Fibroblast of skin of left biceps (primary cell): ENCODE results near the gene CYFIP2.

Source experiments
- DNase-seq, 2 experiments: peaks; one replicate each; pipeline ENCODE4 v3.0.0-alpha.2; 2013; ENCODE audit warnings: low read depth in 2 of 2

Gene CYFIP2

DNA sequence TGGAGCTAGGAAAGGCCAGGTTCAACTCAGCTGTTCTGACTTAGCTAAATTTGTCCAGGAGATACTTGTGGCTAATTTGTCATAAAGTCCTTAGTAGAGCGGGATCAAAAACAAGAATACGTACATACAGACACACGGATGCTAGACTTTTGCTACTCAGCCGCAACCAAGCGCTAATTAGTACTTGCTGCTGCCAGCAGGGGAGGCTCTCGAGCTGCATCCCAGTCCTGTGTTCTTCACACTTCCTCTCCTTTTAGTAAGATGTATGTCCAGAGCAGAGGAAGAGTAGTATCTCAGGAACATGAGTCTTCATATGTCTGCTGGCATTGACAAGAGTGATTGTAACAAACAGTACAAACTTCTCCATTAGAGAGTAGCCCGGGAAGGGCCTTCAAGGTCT is 58.3 kb downstream of the CYFIP2 start:
- no peak for DNase-seq

DNA sequence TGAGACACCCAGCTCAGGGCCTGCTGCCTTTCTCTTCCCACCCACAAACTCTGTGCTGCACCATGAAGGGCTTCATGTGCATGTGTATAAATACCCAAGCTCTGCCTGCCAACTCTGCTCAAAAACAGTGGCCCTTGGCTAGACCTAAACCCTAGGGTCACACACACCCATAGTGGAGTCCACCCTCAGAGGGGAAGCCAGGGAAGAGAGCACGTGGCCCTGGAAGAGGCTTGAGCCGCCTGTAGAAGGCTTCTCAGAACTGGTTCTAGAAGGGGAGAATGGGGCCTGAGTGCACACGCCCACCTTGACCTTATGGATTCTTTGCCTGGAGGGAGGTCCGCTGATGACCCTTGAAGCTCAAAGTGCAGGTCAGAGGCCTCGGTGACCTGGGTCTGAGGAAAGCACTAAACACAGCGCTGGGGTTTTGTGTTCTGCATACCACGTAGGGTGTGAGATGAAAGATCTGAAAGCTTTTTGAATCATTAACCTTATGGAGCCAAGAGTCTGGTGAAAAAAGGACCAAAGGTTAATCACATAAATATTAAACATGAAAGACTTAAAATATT is 60.6 kb downstream of the CYFIP2 start:
- DNase-seq, result no peak

DNA sequence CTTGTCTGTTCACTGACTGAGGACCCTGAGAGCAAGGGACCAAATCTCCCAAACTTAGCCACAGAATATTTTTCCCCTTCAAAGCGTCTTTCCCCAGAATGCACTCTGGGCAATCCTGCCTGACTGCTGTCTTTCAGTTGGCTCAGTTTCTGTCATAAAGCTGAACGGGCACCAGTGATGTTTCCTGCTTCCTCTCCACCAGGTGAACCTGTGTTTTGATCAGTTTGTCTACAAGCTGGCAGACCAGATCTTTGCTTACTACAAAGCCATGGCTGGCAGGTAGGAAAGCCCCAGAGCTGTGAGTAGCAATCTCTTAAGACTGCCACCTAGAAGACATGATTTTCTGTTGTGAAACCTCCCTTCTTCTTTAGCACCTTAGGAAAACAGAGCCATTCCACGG is 61.8 kb downstream of the CYFIP2 start:
- no peak for DNase-seq

DNA sequence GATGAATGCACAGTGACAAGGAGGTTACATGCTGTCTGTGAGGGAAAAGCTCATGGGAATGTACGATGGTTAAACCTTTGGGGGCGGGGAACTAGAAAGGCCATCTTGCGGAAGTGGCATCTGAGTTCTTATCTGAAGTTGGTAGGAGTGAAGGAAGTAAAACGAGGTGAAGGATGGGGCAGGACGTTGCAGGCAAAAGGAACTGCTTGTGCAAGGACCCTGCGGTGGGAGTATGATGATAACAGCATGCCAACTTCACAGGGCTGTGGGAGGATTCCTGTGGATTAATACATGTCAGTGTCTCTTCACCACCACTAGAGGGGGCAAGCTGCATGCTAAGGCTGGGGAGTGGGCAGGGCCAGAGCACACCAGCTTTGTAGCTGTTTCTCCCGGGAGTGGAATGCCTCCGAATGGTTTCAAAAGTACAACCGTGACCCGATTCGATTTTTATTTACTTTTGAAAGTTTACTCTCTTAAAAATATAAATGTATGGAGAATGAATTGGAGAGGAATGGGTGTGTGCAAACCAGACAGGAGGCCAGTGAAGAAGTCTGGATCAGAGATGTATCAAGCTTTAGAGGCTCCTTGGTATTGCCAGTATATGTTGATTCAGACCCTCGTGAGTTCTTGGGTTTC is 62.5 kb downstream of the CYFIP2 start:
- peak; percentile 50 to 55 for DNase-seq

DNA sequence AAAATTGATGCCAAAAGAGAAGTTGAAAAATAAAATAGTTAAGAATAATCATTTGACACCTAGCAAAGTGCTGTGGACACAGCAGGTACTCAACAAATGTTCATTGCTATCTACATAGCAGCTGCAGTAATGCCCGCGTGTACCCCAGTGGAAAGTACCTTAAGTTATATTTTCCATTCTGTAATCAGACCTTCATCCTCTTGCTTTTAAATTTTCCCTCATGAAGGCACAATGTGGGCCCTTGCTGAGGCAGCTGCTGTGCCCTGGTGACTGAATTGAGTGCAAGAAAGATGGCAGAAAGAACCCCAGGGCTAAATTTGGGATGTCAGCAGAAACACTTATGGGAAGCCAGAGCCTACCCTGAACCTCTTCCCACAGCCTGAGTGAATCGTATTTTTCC is 65.9 kb downstream of the CYFIP2 start:
- no peak for DNase-seq

DNA sequence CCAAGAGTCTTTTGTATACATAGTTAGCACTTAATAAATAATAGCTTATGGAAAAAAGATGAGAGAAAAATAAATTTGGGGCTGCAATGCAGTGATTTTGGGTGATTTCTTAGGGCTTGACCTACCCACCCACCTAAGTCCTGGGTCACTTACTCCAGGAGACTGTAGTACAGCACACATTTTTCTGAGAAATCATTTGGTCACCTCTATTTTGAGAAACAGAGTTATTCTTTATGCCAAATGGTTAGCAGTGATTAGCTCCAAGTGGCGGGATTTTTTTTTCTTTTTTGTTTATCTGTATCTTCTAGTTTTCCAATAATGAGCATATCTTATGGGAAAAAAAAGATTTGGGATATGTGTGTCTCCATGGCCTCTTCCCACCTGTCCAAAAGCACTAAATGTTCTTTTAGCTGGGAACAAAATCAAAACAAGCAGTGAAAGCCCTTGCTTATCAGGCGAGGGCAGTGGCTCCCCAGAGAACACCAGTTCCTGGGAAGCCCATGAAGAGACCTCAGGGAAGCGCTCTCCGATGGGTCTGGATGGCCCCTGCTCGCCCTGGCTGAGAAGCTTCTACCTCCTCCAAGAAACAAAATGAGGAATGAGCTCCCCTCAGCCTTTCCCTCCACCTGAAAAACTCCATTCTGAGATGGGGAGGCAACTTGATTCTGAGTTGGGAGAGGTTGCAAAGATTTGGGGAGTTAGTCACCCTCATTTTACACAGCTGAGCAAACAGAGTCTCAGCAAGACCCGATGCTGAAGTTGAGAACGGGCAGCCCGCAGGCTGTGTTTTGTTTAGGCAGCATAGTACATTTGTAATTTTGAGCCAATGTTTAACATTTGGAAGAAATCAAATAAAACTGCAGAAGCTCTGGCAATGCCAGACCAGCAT is 69.9 kb downstream of the CYFIP2 start:
- DNase-seq, result peak in 1 of 2 experiments; percentile 19

DNA sequence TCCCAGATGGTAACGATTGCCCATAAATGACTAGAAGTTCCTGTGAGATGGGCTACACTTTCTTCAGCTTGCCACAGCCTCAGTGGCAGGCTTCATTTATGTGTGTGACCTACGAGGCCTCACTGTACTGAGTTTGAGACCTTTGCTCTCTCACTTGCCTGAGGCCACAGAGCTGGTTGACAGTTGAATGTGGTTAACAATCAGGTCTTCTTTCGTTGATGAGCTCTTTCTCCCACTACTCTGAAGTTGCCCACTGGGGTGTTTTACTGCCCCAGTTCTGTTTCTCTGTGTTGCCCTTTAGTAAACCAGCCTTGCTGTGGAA is 70.5 kb downstream of the CYFIP2 start:
- no peak for DNase-seq

DNA sequence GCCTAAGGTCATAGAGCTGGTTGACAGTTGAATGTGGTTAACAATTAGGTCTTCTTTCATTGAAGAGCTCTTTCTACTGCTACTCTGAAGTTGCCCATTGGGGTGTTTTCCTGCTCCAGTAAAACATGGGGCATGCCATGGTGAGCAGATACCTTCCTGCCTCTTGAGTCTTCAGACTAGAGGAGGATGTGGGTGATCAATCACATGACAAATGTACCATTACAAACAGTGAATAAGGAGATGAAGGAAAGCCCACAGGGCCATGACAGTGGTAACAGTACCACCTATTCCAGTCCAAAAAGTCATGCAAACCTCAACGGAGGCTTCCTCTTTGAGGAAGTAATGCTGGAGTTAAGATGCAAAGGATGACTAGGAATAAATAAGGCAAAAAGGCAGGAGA is 73.5 kb downstream of the CYFIP2 start:
- no peak for DNase-seq

DNA sequence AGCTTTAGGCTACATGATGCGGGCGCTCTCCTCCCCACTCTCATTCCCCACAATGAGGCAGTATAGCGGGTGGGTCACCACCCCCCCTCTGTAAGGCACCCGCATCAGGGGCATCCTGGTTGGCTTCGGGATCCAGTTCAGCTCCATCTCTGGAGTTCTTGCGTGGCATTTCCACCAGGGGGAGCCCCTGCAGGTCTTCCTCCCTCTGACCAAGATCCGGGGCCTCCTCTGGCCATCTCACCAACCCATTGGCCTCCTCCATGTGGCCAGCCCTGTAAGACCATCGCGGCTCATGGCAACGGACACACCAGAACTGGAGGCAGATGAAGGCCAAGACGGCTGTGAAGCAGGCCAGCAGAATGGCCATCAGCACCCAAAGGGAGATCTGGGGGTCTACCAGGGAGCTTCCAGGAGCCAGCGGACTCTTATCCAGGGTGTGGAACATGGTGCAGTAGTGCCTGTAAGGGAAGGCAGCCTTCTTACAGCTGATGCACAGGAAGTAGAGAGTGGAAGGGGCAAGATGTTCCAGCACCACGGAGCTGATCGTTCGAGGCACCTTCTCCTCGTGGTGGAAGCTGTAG is 77.0 kb downstream of the CYFIP2 start:
- DNase-seq, result no peak

DNA sequence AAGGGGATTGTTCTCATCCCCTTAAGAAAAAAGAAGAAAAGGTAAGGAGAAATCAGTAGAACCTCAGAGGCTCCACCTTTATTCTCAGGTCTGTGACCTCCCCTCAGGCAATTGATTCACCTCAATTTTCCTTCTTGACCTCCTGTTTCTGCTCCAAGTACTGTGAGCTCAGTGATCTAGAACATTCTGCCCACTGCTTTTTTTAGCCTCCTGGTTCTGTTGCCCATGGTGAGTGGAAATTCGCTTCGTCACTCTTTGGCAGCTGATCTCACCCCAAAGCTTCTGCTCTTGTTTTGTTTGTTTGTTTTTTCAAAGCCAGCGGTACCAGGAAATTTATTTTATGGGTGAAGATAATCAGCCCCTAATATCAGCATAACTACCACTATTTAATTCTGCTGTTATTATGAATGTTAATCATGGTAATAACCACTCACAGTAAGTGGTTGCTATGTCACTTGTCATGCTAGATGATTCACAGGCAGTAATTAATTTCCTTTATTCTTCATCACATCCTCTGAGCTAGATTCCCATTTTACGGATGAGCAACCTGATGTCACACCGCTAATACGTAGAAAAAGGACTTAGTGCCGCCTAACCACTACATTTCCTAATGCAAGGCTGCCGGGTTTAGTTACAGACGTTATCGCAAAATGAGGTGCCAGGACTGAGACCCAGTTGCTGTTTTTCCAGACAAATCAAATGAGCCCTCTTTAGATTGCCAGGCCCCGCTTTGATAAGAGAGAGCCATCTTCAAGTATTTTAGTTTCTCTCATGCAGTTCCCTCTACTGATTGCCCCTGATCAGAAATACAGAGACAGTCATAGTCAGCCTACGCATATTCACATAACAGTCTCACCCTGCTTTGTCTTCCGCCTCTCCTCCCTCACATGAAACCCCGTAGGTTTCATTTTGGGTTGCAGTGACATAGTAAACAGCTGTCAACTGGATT is 78.2 kb downstream of the CYFIP2 start:
- no peak for DNase-seq

DNA sequence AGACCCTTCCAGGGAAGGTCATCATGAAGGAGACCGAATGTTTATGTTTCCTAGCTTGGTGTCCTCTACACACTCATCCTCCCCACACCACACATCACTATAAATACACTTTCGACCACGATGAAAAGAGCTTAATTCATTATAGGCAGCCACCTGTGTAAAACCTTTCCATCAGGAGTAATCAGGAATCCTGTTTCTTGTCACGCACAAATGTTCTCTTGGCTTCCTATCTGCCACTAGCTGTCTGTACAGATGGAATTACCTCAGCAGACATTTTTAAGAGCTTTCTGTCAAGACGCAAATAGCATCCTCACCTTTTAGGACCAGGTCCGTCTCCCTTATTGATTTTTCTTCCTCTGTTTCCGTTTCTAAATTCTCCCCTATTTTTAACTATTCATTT is 79.1 kb downstream of the CYFIP2 start:
- no peak for DNase-seq

DNA sequence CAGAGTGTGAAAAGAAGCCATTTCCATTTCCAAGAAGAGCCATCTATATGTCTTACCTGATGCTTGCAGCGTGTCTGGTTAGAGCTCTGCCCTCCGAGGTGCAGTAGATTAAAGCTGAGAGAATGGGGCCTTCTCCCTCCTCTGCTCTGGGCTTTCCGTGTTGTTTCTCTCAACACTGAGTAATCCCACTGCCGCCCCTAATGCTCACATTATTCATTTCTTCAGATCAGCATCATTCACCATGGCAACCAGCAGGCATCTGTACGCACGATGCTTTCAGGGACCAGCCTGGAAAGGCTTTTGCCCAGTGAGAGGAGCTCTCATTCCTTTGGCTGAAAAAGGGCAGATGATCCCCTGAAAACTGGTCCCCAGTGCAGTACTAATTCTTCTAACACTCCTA is 79.6 kb downstream of the CYFIP2 start:
- DNase-seq, result no peak

DNA sequence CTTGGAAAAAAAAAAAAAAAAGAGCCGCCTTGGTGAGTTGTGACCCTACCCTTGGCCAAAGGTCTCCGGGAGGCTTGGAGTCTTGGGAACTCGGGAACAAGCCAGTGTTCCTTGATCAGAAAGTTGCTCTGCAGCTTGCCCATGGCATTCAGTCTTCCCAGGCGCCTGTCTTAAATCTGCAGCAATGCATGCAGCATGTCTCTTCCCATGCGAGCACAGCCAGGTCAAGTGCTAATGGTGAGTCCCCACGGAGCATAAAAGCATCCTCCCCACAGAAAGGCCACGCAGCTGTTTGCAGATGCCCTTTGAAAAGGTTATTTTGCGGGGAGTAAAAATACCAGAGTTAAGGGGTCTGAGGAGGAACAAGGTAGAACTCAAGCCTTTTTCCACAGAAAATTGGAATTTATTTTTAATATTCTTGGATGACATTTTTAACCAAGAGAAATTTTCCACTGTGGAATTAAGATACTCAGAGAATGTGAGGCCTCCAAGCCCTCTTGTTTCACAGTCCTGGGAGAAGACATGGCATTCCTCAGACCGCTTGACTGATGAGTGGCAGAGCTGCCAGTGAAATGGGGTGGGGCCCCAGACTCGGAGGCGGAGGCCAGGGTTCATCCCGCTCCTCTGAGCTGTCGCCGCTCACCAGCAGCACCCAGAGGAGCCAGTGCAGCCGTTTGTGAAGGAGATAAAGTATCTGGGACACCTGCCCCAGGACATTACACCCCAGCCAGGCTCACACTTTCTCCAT is 81.6 kb downstream of the CYFIP2 start:
- DNase-seq, result no peak

DNA sequence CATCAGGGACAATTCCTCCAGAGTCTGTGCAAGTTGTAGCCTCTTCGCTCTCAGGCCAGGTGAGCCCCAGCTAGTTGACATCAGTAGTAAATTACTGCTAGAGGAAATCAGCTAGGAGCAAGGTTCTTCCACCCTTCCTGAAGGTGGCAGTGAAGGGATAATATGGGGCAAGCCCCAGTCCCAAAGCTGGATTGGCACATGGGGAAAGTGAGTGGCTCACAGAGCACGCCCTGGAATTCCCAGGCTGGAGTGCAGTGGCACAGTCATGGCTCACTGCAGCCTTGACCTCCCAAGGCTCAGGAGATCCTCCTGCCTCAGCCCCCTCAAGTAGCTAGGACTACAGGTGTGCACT is 82.1 kb downstream of the CYFIP2 start:
- DNase-seq, result no peak

DNA sequence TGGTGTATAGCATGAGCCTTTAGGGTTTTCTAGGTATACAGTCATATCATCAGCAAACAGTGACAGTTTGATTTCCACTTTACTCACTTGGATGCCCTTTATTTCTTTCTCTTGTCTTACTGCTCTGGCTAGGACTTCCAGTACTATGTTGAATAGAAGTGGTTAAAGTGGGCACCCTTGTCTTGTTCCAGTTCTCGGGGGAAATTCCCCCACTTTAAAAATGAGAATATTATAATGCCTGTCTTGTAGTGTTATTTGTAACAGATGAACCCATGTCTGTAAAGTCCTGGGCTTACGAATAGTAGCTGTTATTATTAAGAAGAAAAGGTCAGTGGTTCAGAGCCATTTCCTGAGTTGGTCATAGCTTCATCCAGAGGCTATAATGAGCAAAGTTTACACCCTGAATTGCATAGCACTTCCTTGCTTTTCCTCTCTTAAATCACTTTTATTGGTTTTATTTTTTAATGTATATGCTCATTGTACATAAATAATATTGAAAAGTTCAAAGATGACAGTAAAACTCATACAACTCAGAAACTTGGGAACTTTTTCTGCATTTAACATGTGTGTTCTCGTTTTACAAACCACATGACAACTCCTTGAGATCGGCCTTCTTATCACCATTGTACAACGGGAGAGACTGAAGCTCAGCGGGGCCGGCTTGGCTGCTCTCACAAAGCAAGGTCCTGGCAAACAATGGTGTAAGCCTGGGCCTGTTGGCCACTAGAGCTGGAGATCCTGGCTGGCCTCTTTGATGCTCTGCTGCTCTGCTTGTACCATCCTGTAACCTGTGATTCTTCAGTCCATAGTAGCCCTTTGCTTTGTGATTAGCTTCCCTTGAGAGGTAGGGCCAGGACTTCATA is 85.2 kb downstream of the CYFIP2 start:
- no peak for DNase-seq

DNA sequence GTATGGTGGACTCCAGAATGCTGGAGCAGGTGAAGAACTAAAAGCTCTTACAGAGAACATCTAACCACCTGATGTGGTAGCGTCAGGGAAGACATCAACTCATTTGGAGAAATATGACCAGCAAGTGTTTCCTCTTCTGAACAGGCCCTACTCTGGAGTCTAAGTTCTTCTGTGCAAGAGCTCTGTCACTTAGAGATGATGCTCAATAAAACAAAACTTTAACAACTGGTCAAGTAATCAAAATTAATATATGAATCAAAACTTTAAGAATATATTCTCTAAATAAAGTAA is 85.8 kb downstream of the CYFIP2 start:
- DNase-seq, result no peak

DNA sequence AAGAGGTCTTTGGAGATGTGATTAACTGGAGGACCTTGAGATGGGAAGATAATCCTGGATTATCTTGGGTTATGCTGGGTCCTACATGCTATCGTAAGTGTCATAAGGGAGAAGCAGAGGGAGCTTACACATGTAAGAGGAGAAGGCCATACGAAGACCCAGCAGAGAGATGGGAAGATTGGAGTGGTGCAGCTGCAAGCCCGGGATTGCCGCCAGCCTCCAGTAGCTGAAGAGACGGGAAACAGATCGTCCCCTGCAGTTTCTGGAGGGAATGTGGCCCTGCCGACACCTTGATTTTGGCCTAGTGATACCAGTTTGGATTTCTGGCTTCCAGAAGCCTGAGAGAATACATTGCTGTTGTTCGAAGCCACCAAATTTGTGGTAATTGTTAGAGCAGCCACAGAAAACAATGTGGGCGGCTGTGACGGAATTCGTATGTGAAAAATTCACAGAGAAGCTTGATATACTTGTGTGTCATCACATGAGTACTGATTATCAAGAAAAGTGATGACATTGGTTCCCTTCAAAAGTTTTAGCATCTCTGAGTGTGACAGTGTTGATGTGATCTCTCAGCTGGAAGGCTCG is 86.9 kb downstream of the CYFIP2 start:
- DNase-seq, result no peak

DNA sequence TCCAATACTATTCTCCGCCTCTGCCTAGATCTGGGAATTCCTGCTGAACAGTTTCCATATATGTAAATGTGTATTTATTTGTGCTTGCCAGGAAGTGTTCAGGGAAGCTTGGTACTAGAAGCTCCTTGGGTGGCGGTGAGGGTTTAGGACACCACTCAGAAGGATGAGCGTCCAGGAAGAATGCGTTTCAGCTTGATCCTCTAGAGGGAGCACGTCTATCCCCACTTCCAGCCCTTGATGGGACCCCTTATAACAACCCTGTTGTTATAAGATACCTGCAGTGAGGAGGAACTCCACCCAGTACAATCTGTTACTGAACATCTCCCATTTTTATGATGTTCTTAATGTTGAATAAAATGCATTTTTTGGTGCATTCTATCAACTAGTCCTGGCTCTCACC is 88.9 kb downstream of the CYFIP2 start:
- DNase-seq, result no peak

DNA sequence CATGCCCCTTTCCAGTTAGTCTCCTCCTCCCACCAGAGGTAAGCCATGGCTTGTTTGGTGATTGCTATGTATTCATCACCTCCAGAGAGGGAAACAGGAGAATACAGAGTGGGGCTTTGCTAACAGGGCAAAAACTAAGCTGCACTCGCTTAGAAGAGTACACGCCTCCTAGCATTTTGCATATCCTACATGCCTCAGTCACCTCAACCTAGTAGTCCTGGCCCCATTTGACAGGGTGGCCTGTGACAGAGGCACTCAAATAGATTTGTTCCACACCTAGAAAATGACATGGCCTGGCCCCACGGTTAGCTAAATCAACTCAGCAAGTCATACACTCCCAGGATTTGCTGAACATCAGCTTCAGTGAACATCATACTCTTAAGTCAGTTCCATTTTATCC is 90.7 kb downstream of the CYFIP2 start:
- DNase-seq, result no peak

DNA sequence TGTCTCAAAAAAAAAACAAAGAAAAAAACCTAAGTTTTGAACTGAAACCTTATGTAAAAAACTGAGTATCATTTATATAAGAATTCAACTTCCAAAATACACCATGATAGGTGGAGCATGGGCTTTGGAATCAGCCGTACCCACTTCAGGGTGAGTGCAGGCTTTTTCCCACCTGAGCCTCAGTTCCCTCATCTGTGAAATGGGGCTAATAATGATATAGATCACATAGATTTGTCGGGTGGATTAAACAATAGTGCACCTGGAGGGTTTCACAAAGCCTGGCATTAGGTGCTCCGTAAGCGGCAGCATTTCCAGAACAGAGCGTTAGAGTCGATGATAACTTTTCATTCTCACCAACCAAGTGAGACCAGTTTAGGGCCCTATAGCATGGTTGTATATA is 91.9 kb downstream of the CYFIP2 start:
- no peak for DNase-seq
